NCI-H2227 (cell line): ENCODE data around the gene SOWAHB.

Source experiments
- DNase-seq: peaks from one replicate; lab custom pipeline; 2025; ENCODE audit not compliant: unreplicated experiment; lab: John Stamatoyannopoulos, UW

Gene SOWAHB

DNA sequence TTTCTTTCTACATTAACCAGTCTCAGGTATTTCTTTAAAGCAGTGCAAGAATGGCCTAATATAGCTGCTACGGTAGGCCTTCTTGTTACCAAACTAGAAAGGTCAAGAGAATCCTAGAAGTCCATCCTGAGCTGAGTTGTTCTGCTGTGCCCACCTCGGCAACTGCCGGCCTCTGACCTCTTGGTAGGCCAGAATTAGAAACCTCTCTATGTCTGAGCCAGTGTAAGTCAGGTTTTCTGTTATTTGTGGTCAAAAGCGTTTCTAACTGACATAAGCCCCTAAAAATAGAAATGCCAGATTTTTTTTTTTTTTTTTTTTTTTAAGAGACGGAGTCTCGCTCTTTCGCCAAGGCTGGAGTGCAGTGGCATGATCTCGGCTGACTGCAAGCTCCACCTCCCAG lies 43.1 kb downstream of the SOWAHB start:
- DNase-seq, result no peak

DNA sequence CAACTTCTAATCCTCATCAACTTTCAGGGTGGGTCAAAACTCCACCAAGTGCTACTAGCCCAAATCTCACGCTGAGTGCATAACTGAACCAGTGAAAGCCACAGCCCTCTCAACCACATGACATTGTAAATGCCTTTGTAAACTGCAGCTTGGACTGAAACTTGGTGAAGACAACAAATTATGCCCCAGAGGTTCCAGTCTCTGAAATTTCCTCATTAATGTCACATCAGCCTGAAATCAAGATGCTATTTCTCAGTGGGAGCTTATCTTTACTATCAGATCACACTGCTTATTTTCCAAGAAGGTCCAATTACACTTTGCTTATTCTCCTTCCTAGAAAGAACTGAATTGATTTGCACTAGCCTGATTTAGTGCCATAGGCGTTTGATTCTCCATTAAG lies 46.6 kb downstream of the SOWAHB start:
- DNase-seq, result no peak

DNA sequence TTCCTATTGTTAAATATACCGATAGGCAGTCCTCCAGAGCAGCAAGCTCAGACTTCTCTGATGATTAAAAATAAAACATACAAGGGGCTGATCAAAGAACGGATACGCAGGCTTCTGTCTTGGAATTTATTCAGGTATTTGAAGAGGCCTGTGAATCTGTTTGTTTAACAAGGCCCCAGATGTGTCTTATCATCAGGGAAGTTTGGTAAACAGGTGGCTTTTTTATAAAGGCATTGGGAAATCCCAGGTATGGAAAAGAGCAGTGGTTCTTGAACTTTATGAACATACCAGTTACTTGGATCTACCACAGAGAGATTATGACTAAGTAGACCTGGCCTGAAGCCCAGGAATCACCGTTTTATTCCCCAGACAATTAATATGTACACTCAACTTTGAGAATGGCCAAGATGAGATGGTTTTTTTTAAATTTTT lies 47.9 kb downstream of the SOWAHB start:
- DNase-seq, result no peak
